Osteocyte (in vitro differentiated cells): Measurements from ENCODE around the gene SLC2A2. TPM values are rescaled to one million over a fixed set of nuclear protein-coding genes. Genes with fewer than 3 reads are reported as not detected.

Experiments
- DNase-seq: peaks from one replicate; pipeline ENCODE4 v3.0.0; 2021; ENCODE audit warnings: mixed read lengths; ENCODE audit not compliant: unreplicated experiment; ENCODE audit errors: extremely low spot score
- H3K27ac Mint-ChIP-seq: one replicate; pipeline ENCODE4 v1.8.0; 2021; ENCODE audit warnings: mild to moderate bottlenecking, mixed read lengths; ENCODE audit not compliant: unreplicated experiment
- H3K27me3 Mint-ChIP-seq: one replicate; pipeline ENCODE4 v1.8.0; 2021; ENCODE audit warnings: mixed read lengths; ENCODE audit not compliant: unreplicated experiment
- H3K36me3 Mint-ChIP-seq: one replicate; pipeline ENCODE4 v1.8.0; 2021; ENCODE audit warnings: mixed read lengths; ENCODE audit not compliant: unreplicated experiment
- H3K4me1 Mint-ChIP-seq: one replicate; pipeline ENCODE4 v1.8.0; 2021; ENCODE audit warnings: mixed read lengths; ENCODE audit not compliant: unreplicated experiment
- H3K4me3 Mint-ChIP-seq: one replicate; pipeline ENCODE4 v1.8.0; 2021; ENCODE audit warnings: mild to moderate bottlenecking, moderate library complexity, mixed read lengths; ENCODE audit not compliant: unreplicated experiment
- H3K9me3 Mint-ChIP-seq: one replicate; pipeline ENCODE4 v1.8.0; 2021; ENCODE audit warnings: mixed read lengths; ENCODE audit not compliant: unreplicated experiment
- CTCF ChIP-seq: fragments of 200-600 bp; sonication (generic); IDR thresholded peaks from 2 replicates; pipeline ENCODE4 v1.5.0; 2021; ENCODE audit warnings: antibody characterized with exemption, mild to moderate bottlenecking, moderate library complexity
- total RNA-seq: library from RNA; stranded (reverse); gene quantifications from 2 replicates; pipeline ENCODE4 v1.2.1, GENCODE V29; 2021

The SLC2A2 gene
- total RNA-seq, 1 donor from 2014 or later, result not detected

GRCh38 chr3:171018156-171018935, 8.2 kb downstream of the SLC2A2 start:
- TF ChIP-seq CTCF, result no peak
- Mint-ChIP-seq H3K27ac (no peak overlapping the region), H3K36me3 (no peaks in the 10 kb centered on the region), H3K27me3 (no peaks in the 10 kb centered on the region), H3K4me1 (no peaks in the 10 kb centered on the region), H3K9me3 (peaks cover 4% of the 10 kb centered on the region), H3K4me3 (no peak overlapping the region)
- DNase-seq, result no peak

GRCh38 chr3:171013822-171014748, 12.4 kb downstream of the SLC2A2 start:
- DNase-seq, result no peak
- Mint-ChIP-seq H3K9me3 (no peaks in the 10 kb centered on the region), H3K27me3 (no peaks in the 10 kb centered on the region), H3K4me1 (peaks cover 1% of the 10 kb centered on the region), H3K4me3 (no peak overlapping the region), H3K27ac (no peak overlapping the region), H3K36me3 (no peaks in the 10 kb centered on the region)
- TF ChIP-seq CTCF, result no peak

- Mint-ChIP-seq H3K36me3 (no peaks in the 10 kb centered on the region), H3K9me3 (no peaks in the 10 kb centered on the region), H3K27me3 (no peaks in the 10 kb centered on the region), H3K27ac (no peak overlapping the region), H3K4me1 (peaks cover 1% of the 10 kb centered on the region), H3K4me3 (no peak overlapping the region)
- DNase-seq, result no peak
- TF ChIP-seq CTCF, result no peak
These were observed 14.6 kb downstream of the SLC2A2 start for GRCh38 chr3:171011873-171012336.

DNA sequence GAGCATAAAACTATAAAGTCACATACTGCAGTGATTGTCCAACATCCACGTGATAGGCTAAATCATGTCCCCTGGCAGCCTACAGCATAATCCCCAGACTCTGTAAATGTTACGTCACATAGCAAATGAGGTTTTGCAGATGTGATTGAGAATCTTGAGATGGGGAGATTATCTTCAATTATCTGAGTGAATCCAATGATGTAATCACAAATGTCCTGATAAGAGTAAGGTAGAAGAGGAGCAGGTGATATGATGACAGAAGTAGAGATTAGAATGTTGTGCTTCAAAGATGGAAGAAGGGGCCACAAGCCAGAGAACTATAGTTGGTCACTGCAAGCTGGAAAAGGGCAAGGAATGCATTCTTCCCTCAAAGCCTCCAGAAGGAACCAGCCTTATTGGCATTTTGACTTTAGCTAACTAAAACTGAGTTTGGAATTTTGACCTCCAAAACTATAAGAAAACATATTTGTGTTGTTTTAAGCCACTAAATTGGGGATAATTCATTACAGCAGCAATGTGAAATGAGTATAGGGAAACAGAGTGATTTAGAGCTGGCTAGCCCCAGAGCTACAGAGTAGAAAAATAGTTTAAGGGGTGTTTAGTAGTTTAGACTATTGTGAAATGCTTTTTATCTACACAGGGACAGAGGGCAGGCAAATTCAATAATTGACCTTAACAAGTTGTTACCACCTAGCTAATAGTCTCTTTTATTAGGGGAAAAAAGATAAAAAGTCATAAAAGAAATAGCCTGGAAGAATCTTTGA, 15.2 kb downstream of the SLC2A2 start:
- DNase-seq, result no peak

More for the DNA sequence above, 15.2 kb downstream of the SLC2A2 start:
- H3K9me3 Mint-ChIP-seq, result no peaks in the 10 kb centered on the region
- TF ChIP-seq CTCF, result no peak
- peaks cover 1% of the 10 kb centered on the region for H3K4me1 Mint-ChIP-seq
- H3K27me3 Mint-ChIP-seq, result no peaks in the 10 kb centered on the region
- H3K27ac Mint-ChIP-seq, result no peak overlapping the region
- H3K4me3 Mint-ChIP-seq, result no peak overlapping the region
- H3K36me3 Mint-ChIP-seq, result no peaks in the 10 kb centered on the region
